HG02798 (cell line): ENCODE results near the gene IL13RA1.
"Not testable (repeated sequence)": the region's sequence is repeated elsewhere in the genome, so short reads cannot be mapped to it uniquely, and the experiment has no call there.

Experiments used
- ATAC-seq: cut with Tn5 transposase; IDR thresholded peaks from one replicate; pipeline ENCODE4 v1.9.1; 2021; ENCODE audit warnings: mild to moderate bottlenecking; ENCODE audit not compliant: unreplicated experiment, poor library complexity

Gene IL13RA1

GRCh38 chrX:118726887-118727685 is at the start of gene IL13RA1:
IL13RA1 (plus strand) TSS chrX:118727606; CDS start chrX:118727639, 33 bp downstream.
- peak; percentile 66 for ATAC-seq

- ATAC-seq = no peak
Observed at GRCh38 chrX:118679290-118679689, 48.1 kb upstream of the IL13RA1 start.

- ATAC-seq = no peak
Observed at GRCh38 chrX:118682258-118683014, 45.0 kb upstream of the IL13RA1 start.

- ATAC-seq = no peak
Observed at GRCh38 chrX:118685393-118685792, 42.0 kb upstream of the IL13RA1 start.

GRCh38 chrX:118688935-118689334 is 38.5 kb upstream of the IL13RA1 start:
- ATAC-seq = no peak

GRCh38 chrX:118693843-118694242 is 33.6 kb upstream of the IL13RA1 start:
- no peak for ATAC-seq

GRCh38 chrX:118694638-118695037 is 32.8 kb upstream of the IL13RA1 start:
- no peak for ATAC-seq

GRCh38 chrX:118698516-118699170 is 28.8 kb upstream of the IL13RA1 start:
- ATAC-seq = no peak

- ATAC-seq = no peak
Observed at GRCh38 chrX:118702741-118703140, 24.7 kb upstream of the IL13RA1 start.

- no peak for ATAC-seq
Observed at GRCh38 chrX:118706681-118707080, 20.7 kb upstream of the IL13RA1 start.

- no peak for ATAC-seq
Observed at GRCh38 chrX:118714521-118714920, 12.9 kb upstream of the IL13RA1 start.

- ATAC-seq = not testable (repeated sequence)
Observed at GRCh38 chrX:118715917-118716316, 11.5 kb upstream of the IL13RA1 start.

GRCh38 chrX:118716833-118717232 is 10.6 kb upstream of the IL13RA1 start:
- not testable (repeated sequence) for ATAC-seq

GRCh38 chrX:118717678-118718391 is 9.6 kb upstream of the IL13RA1 start:
- no peak for ATAC-seq

- ATAC-seq = no peak
Observed at GRCh38 chrX:118718737-118719136, 8.7 kb upstream of the IL13RA1 start.

- no peak for ATAC-seq
Observed at GRCh38 chrX:118720058-118720707, 7.2 kb upstream of the IL13RA1 start.

- no peak for ATAC-seq
Observed at GRCh38 chrX:118723376-118723775, 4.0 kb upstream of the IL13RA1 start.

- no peak for ATAC-seq
Observed at GRCh38 chrX:118724365-118724764, 3.0 kb upstream of the IL13RA1 start.

- no peak for ATAC-seq
Observed at GRCh38 chrX:118724775-118725174, 2.6 kb upstream of the IL13RA1 start.

- ATAC-seq = no peak
Observed at GRCh38 chrX:118726396-118726795, 1.0 kb upstream of the IL13RA1 start.
